Mucosa of rectum (tissue), 2 donors: ENCODE measurements around the gene NRG4.

ENCODE experiments used
- H3K27ac ChIP-seq, 2 donors: one replicate each; pipeline ENCODE4 v1.7.0; 2013; ENCODE audit warnings: inconsistent platforms in 2 of 2, low read depth in 2 of 2, low read length in 2 of 2
- H3K27me3 ChIP-seq, 2 donors: one replicate each; pipeline ENCODE4 v1.7.0; 2013; ENCODE audit warnings: low read length in 2 of 2; ENCODE audit not compliant: control insufficient read depth in 2 of 2, insufficient read depth in 2 of 2
- H3K36me3 ChIP-seq, 2 donors: one replicate each; pipeline ENCODE4 v1.7.0; 2013; ENCODE audit warnings: low read length in 2 of 2; ENCODE audit not compliant: control insufficient read depth in 2 of 2, insufficient read depth in 2 of 2
- H3K4me1 ChIP-seq, 2 donors: one replicate each; pipeline ENCODE4 v1.7.0; 2013; ENCODE audit warnings: low read length in 2 of 2, mild to moderate bottlenecking in 1 of 2; ENCODE audit not compliant: control insufficient read depth in 2 of 2, insufficient read depth in 2 of 2
- H3K4me3 ChIP-seq, 2 donors: one replicate each; pipeline ENCODE4 v1.7.0; 2013; ENCODE audit warnings: low read length in 2 of 2
- H3K9ac ChIP-seq, 2 donors: one replicate each; pipeline ENCODE4 v1.7.0; 2013; ENCODE audit warnings: low read length in 2 of 2, low read depth in 1 of 2, mild to moderate bottlenecking in 1 of 2
- H3K9me3 ChIP-seq, 2 donors: one replicate each; pipeline ENCODE4 v1.7.0; 2013; ENCODE audit warnings: low read length in 2 of 2; ENCODE audit not compliant: control insufficient read depth in 2 of 2
- donor health status: healthy.
- donor health status: Normal muscosa, but diverticular disease.

NRG4 gene

DNA sequence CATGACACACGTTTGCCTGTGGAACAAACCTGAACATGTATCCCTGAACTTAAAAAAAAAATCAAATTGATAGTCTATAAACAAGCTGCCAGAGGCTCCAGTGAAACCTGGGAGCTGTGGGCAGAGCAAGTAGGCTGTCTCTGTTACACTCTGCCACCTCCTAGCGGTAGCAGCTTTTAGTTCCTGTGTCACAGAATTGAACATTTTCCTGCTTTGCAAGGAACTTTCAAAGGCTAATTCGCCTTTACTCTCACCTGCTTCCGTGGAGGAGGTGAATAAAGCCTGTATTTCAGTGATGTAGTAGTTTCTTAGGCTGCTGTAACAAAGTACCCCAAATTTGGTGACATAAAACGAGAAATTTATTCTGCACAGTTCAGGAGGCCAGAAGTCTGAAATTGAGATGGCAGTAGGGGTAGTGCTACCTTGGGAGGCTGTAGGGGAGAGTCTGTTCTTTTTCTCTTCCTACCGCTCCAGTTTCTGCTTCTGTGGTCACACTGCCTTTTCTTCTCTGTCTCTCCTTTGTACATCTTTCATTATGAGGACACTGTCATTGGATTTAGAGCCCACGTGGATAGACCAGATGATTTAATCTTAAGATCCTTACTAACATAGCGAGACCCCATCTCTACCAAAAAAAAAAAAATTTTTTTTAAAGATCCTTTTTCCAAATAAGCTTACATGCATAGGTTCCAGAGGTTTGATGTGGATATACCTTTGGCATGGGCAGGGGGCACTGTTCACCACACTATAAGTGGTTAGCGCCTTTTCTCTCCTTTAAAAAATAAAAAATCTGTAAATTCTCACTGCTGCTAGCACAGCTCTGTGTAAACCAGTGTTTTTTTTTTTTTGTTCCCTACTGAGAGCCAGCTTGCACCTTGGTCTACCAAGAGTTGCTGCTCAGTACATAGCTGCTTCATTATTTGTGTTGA is 83.3 kb downstream of the NRG4 start:
- Histone ChIP-seq H3K9me3 (no peaks in the 10 kb centered on the region), H3K36me3 (peaks cover 16 to 32% of the 10 kb centered on the region in 2 donors), H3K27ac (no peak overlapping the region), H3K4me1 (no peaks in the 10 kb centered on the region), H3K27me3 (no peaks in the 10 kb centered on the region), H3K9ac (no peak overlapping the region), H3K4me3 (no peak overlapping the region)

DNA sequence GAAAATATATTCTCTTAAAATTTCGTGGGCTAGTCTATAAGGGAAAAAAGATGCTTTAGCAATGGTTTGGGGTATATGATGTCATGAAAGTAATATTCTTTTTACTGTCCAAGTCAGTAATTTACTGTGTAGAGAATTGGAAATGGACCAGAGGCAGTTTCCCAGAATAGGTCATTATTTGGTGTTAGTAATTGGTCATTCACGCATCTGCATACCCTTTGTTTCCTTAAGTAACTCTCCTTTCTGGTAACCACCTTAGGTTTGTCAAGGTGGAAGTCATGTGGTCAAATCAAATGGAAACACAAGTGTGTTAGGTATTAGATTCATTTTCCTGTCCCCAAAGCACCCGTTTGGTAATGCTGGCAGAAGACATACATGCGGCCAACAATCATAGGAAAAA is 84.6 kb downstream of the NRG4 start:
- Histone ChIP-seq H3K9me3 (no peaks in the 10 kb centered on the region), H3K36me3 (peaks cover 8 to 25% of the 10 kb centered on the region in 2 donors), H3K4me1 (peaks cover 0 to 2% of the 10 kb centered on the region in 2 donors), H3K4me3 (no peak overlapping the region), H3K27ac (no peak overlapping the region), H3K27me3 (no peaks in the 10 kb centered on the region), H3K9ac (no peak overlapping the region)

- Histone ChIP-seq H3K4me1 (peaks cover 5 to 8% of the 10 kb centered on the region in 2 donors), H3K9me3 (no peaks in the 10 kb centered on the region), H3K27ac (no peak overlapping the region), H3K4me3 (no peak overlapping the region), H3K27me3 (no peaks in the 10 kb centered on the region), H3K9ac (no peak overlapping the region), H3K36me3 (peaks cover 7 to 22% of the 10 kb centered on the region in 2 donors)
Observed at GRCh38 chr15:75926931-75927330, 85.3 kb downstream of the NRG4 start.

- Histone ChIP-seq H3K4me3 (no peak overlapping the region), H3K27ac (no peak overlapping the region), H3K4me1 (peaks cover 5 to 11% of the 10 kb centered on the region in 2 donors), H3K9ac (no peak overlapping the region), H3K9me3 (no peaks in the 10 kb centered on the region), H3K27me3 (no peaks in the 10 kb centered on the region), H3K36me3 (peaks cover 3 to 12% of the 10 kb centered on the region in 2 donors)
Observed at GRCh38 chr15:75925440-75925839, 86.8 kb downstream of the NRG4 start.

- no peak overlapping the region for H3K27ac ChIP-seq
- H3K27me3 ChIP-seq, result no peaks in the 10 kb centered on the region
- no peak overlapping the region for H3K4me3 ChIP-seq
- peaks cover under 1 to 6% of the 10 kb centered on the region in 2 donors for H3K36me3 ChIP-seq
- H3K4me1 ChIP-seq, result peaks cover 5 to 11% of the 10 kb centered on the region in 2 donors
- no peaks in the 10 kb centered on the region for H3K9me3 ChIP-seq
- no peak overlapping the region for H3K9ac ChIP-seq
Observed at GRCh38 chr15:75924576-75924975, 87.6 kb downstream of the NRG4 start.

DNA sequence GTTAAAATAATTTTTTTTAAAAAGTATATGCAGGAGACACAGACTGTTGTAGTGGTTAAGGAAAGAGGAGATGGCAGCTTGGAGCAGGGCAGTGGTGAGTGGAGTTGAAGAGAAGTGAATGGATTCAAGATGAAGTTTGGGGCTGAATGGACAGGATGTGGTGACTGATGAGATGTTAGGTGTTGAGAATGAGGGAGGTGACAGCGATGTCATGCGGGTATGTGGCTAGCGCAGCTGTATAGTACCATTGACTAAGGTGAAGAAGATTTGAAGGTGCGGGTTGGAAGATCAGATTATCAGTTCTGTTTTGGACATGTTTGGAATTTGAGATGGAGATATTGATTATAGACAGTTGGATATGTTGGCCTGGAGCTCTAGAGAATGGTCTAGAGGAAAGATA is 88.5 kb downstream of the NRG4 start:
- Histone ChIP-seq H3K27ac (no peak overlapping the region), H3K36me3 (peaks cover 4 to 9% of the 10 kb centered on the region in 2 donors), H3K27me3 (no peaks in the 10 kb centered on the region), H3K4me1 (peaks cover 5 to 11% of the 10 kb centered on the region in 2 donors), H3K9ac (no peak overlapping the region), H3K9me3 (no peaks in the 10 kb centered on the region), H3K4me3 (no peak overlapping the region)

DNA sequence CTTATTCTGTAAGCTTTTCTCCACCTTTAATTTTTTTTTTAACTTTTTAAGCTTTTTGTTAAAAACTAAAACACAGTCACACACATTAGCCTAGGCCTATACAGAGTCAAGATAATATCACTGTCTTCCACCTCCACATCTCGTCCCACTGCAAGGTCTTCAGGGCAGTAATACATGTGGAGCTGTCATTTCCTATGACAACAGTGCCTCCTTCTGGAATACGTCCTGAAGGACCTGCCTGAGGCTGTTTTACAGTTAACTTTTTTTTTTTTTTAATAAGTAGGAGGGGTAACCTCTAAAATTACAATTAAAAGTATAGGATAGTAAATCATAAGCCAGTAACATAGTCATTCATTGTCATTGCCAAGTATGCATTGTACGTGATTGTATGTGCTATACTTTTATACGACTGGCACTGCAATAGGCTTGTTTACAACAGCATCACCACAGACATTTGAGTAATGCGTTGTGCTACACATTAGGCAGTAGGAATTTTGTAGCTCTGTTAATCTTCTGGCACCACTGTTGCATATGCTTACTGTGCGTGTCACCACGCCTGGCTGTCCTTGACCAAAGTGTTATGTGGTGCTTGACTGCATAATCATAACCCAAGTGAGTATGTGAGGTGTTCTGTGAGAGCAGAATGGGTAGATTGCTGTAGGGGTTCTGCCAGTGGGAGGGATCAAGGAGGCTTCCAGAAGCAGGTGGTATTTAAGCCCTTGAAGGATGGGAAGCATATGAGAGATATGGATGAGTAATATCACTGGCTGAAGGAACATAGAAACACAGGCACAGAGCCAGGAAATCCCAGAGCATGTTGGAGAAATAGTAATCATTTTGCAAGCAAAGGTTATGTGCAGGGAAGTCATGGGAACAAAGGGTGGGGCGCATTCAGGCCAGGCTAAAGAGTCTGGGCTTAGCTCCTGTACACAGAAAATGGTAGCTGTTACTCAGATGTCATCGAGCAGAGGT is 90.2 kb downstream of the NRG4 start:
- peaks cover 5 to 11% of the 10 kb centered on the region in 2 donors for H3K4me1 ChIP-seq
- H3K9ac ChIP-seq, result no peak overlapping the region
- H3K4me3 ChIP-seq, result no peak overlapping the region
- H3K9me3 ChIP-seq, result no peaks in the 10 kb centered on the region
- peak overlapping the region in 1 of 2 donors; percentile 6 for H3K27ac ChIP-seq
- peaks cover 8 to 22% of the 10 kb centered on the region in 2 donors for H3K36me3 ChIP-seq
- no peaks in the 10 kb centered on the region for H3K27me3 ChIP-seq

GRCh38 chr15:75920079-75920478 is 92.1 kb downstream of the NRG4 start:
- Histone ChIP-seq H3K9ac (no peak overlapping the region), H3K9me3 (no peaks in the 10 kb centered on the region), H3K36me3 (peaks cover 12 to 26% of the 10 kb centered on the region in 2 donors), H3K27ac (no peak overlapping the region), H3K4me1 (peaks cover 5 to 11% of the 10 kb centered on the region in 2 donors), H3K27me3 (no peaks in the 10 kb centered on the region), H3K4me3 (no peak overlapping the region)

DNA sequence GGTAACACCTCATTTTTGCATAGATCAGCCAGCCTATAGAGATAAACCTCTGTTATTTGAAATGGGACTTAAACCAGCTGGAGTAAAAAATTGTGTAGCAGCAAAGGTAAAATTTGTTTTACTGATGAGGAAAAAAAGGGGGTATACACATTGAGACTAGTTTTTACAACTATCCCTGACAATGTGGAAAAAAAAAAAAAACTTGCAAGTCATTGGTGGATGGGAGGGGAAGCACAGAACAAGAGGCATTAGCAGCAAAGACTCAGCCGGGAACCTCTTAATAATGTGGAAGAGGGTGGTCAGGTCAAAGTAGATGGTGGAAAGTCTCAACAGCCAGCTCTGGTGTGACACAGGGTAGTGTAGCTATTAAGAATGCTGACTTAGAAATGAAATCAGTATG is 94.1 kb downstream of the NRG4 start:
- Histone ChIP-seq H3K4me1 (peaks cover 5 to 11% of the 10 kb centered on the region in 2 donors), H3K4me3 (no peak overlapping the region), H3K9ac (no peak overlapping the region), H3K27ac (no peak overlapping the region), H3K9me3 (no peaks in the 10 kb centered on the region), H3K27me3 (no peaks in the 10 kb centered on the region), H3K36me3 (peaks cover 28 to 38% of the 10 kb centered on the region in 2 donors)

- H3K27me3 ChIP-seq, result no peaks in the 10 kb centered on the region
- no peak overlapping the region for H3K4me3 ChIP-seq
- peaks cover 1 to 3% of the 10 kb centered on the region in 2 donors for H3K4me1 ChIP-seq
- no peak overlapping the region for H3K9ac ChIP-seq
- no peak overlapping the region for H3K27ac ChIP-seq
- no peaks in the 10 kb centered on the region for H3K9me3 ChIP-seq
- H3K36me3 ChIP-seq, result peaks cover 28 to 40% of the 10 kb centered on the region in 2 donors
Observed at GRCh38 chr15:75916978-75917377, 95.2 kb downstream of the NRG4 start.
